Thyroid gland (tissue), 4 donors: ENCODE data around the gene KLF11. TPM values are rescaled to one million over a fixed set of nuclear protein-coding genes. Genes with fewer than 3 reads are reported as not detected.

Experiments
- DNase-seq, 2 donors: peaks; one replicate each; pipeline ENCODE4 v3.0.0-alpha.2; 2019
- H3K27ac ChIP-seq, 3 donors: fragments of 200-600 bp; sonication (generic); 1 replicate in 2 of 3; 2 replicates in 1 of 3; pipeline ENCODE4 v1.5.1; 2016 to 2019; ENCODE audit warnings: mild to moderate bottlenecking in 1 of 3, moderate library complexity in 1 of 3
- H3K27me3 ChIP-seq: fragments of 200-600 bp; sonication (generic); one replicate; pipeline ENCODE4 v1.5.1; 2019
- H3K36me3 ChIP-seq, 2 donors: fragments of 200-600 bp; sonication (generic); one replicate each; pipeline ENCODE4 v1.5.1; 2016 to 2019
- H3K4me1 ChIP-seq, 2 donors: fragments of 200-600 bp; sonication (generic); one replicate each; pipeline ENCODE4 v1.5.1; 2017 to 2019
- H3K4me3 ChIP-seq, 3 donors: fragments of 200-600 bp; sonication (generic); replicated peaks in 1 of 3; 1 replicate in 2 of 3; 2 replicates in 1 of 3; pipeline ENCODE4 v1.5.1; 2016; ENCODE audit warnings: mild to moderate bottlenecking in 1 of 3
- H3K9me3 ChIP-seq: fragments of 200-600 bp; sonication (generic); one replicate; pipeline ENCODE4 v1.5.1; 2017
- CTCF ChIP-seq, 6 experiments: fragments of 200-600 bp in 3 of 6; fragments of 450-650 bp in 3 of 6; sonication (generic) in 3 of 6; IDR thresholded peaks; one replicate each; pipeline ENCODE4 v1.5.1; 2016 to 2019; ENCODE audit warnings: antibody characterized with exemption in 6 of 6, mild to moderate bottlenecking in 2 of 6, inconsistent platforms in 1 of 6, moderate library complexity in 1 of 6
- POLR2A ChIP-seq, 2 donors: fragments of 450-650 bp; IDR thresholded peaks; one replicate each; pipeline ENCODE4 v1.6.1; 2017; ENCODE audit warnings: antibody characterized with exemption in 2 of 2, mild to moderate bottlenecking in 2 of 2, moderate library complexity in 1 of 2
- WGBS, 2 donors: methylation state at CpG; one replicate each; pipeline ENCODE4 v1.1.5; 2017; 5-methylcytosine and 5-hydroxymethylcytosine counted together
- intact Hi-C: fragments of 100-400 bp; cut with DNase I; formaldehyde crosslinking; loops from one replicate; pipeline ENCODE4 v1.15.1; 2023
- total RNA-seq, 4 donors: library from RNA; depleted of rRNA; stranded (reverse); fragments of >200 nt; gene quantifications; one replicate each; pipeline ENCODE4 v1.2.3, GENCODE V29; 2016

The KLF11 gene
- total RNA-seq, 4 donors from 2014 or later, result 11.2 to 44.2 (median 23.7) TPM

GRCh38 chr2:10058251-10059015, 15.1 kb downstream of the KLF11 start:
- no peaks in the 10 kb centered on the region for H3K27me3 ChIP-seq
- no peak for DNase-seq
- H3K36me3 ChIP-seq, result peaks cover under 1 to 9% of the 10 kb centered on the region in 2 donors
- peaks cover 5 to 33% of the 10 kb centered on the region in 2 donors for H3K4me1 ChIP-seq
- intact Hi-C loops, result no loop called here
- 95 to 97% methylated on average over 11 to 24 of the region's 39 CpGs for WGBS, 2 donors
- no peak for TF ChIP-seq POLR2A (IDR thresholded peaks at IDR 0.05)
- TF ChIP-seq CTCF (IDR thresholded peaks at IDR 0.05), result no peak
- no peaks in the 10 kb centered on the region for H3K9me3 ChIP-seq
- H3K27ac ChIP-seq, result no peak overlapping the region
- no peak overlapping the region for H3K4me3 ChIP-seq

- 94 to 95% methylated on average over 17 of the region's 17 CpGs for WGBS, 2 donors
- Histone ChIP-seq H3K36me3 (peaks cover 0 to 5% of the 10 kb centered on the region in 2 donors), H3K27me3 (no peaks in the 10 kb centered on the region), H3K4me3 (no peak overlapping the region), H3K4me1 (peaks cover 5 to 33% of the 10 kb centered on the region in 2 donors), H3K27ac (no peak overlapping the region), H3K9me3 (no peaks in the 10 kb centered on the region)
- TF ChIP-seq POLR2A (IDR thresholded peaks at IDR 0.05) (no peak), CTCF (IDR thresholded peaks at IDR 0.05) (no peak)
- intact Hi-C loops, result no loop called here
- no peak for DNase-seq
These were observed 15.6 kb downstream of the KLF11 start for GRCh38 chr2:10059016-10059351.

- Histone ChIP-seq H3K27me3 (no peaks in the 10 kb centered on the region), H3K4me1 (peaks cover 5 to 29% of the 10 kb centered on the region in 2 donors), H3K36me3 (peaks cover 0 to 5% of the 10 kb centered on the region in 2 donors), H3K27ac (no peak overlapping the region), H3K4me3 (no peak overlapping the region), H3K9me3 (no peaks in the 10 kb centered on the region)
- intact Hi-C loops, result no loop called here
- 89 to 93% methylated on average over 10 to 14 of the region's 20 CpGs for WGBS, 2 donors
- no peak for DNase-seq
- TF ChIP-seq CTCF (IDR thresholded peaks at IDR 0.05) (no peak), POLR2A (IDR thresholded peaks at IDR 0.05) (no peak)
These were observed 16.4 kb downstream of the KLF11 start for GRCh38 chr2:10059552-10060335.

GRCh38 chr2:10061221-10061925, 18.0 kb downstream of the KLF11 start:
- Histone ChIP-seq H3K4me3 (no peak overlapping the region), H3K27ac (peak overlapping the region in 1 of 3 donors; percentile 24), H3K27me3 (no peaks in the 10 kb centered on the region), H3K4me1 (peaks cover 5 to 13% of the 10 kb centered on the region in 2 donors), H3K9me3 (no peaks in the 10 kb centered on the region), H3K36me3 (peaks cover 0 to 5% of the 10 kb centered on the region in 2 donors)
- DNase-seq, result no peak
- intact Hi-C loops, result no loop called here
- 74 to 80% methylated on average over 7 to 9 of the region's 9 CpGs for WGBS, 2 donors
- TF ChIP-seq POLR2A (IDR thresholded peaks at IDR 0.05) (no peak), CTCF (IDR thresholded peaks at IDR 0.05) (no peak)
